Right lobe of liver (tissue), 4 donors: ENCODE data around the gene PPP1R1B.

ENCODE experiments used
- POLR2A ChIP-seq: fragments of 450-650 bp; IDR thresholded peaks from one replicate; pipeline ENCODE4 v1.6.1; 2017; ENCODE audit warnings: antibody characterized with exemption, mild to moderate bottlenecking
- TF ChIP-seq, protein P1 (sequence below), 4 donors: fragments of 200-600 bp in 3 of 4; fragments of 450-650 bp in 1 of 4; IDR thresholded peaks; one replicate each; pipeline versions ENCODE4 v1.5.1 to v1.8.0; 2016 to 2022; ENCODE audit warnings: antibody characterized with exemption in 4 of 4, mild to moderate bottlenecking in 2 of 4
- donor health status: DM: no; HTN: no; CAD: no.
- donor health status: DM: no; HTN: no; CAD: no.
- donor health status: DM: no; HTN: yes; CAD: no.

DNA sequence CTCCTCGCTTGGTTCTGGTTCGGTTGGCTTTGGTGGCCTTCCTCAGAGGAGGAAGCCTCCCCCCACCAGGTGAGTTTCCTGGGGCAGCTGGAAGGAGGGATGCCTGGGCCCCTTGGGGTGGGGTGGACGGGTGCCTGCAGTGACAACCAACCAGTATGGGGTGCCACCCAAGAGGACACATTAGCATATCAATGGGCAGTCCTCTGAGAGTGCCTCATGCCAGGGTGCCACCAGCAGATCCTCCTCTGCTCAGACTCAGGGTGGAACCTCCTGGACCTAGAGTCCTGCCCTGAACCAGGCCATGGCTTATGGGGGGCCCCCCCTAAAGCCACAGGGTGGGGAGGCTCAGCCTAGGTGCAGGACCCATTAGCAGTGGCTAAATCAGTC is 2.7 kb downstream of the PPP1R1B start:
- TF ChIP-seq, protein P1, sequence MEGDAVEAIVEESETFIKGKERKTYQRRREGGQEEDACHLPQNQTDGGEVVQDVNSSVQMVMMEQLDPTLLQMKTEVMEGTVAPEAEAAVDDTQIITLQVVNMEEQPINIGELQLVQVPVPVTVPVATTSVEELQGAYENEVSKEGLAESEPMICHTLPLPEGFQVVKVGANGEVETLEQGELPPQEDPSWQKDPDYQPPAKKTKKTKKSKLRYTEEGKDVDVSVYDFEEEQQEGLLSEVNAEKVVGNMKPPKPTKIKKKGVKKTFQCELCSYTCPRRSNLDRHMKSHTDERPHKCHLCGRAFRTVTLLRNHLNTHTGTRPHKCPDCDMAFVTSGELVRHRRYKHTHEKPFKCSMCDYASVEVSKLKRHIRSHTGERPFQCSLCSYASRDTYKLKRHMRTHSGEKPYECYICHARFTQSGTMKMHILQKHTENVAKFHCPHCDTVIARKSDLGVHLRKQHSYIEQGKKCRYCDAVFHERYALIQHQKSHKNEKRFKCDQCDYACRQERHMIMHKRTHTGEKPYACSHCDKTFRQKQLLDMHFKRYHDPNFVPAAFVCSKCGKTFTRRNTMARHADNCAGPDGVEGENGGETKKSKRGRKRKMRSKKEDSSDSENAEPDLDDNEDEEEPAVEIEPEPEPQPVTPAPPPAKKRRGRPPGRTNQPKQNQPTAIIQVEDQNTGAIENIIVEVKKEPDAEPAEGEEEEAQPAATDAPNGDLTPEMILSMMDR (IDR thresholded peaks at IDR 0.05): no peak
- no peak for TF ChIP-seq POLR2A
